B cell (primary cell): ENCODE data around the gene QPCT. TPM values are rescaled to one million over a fixed set of nuclear protein-coding genes. Genes with fewer than 3 reads are reported as not detected.

Source experiments
- ATAC-seq: fragments of 200-7000 bp; cut with Tn5 transposase; one replicate; pipeline ENCODE4 v1.10.0; 2021; ENCODE audit warnings: low read depth, mild to moderate bottlenecking, moderate number of reproducible peaks, moderate library complexity
- CTCF ChIA-PET: fragments of 350-600 bp; sonication (Branson Sonifier 250); formaldehyde crosslinking; loops from one replicate; lab custom pipeline; 2021; ENCODE audit warnings: antibody characterized with exemption, inconsistent platforms; lab: Charles Lee
- POLR2A ChIA-PET: fragments of 350-600 bp; sonication (Branson Sonifier 250); formaldehyde crosslinking; loops from one replicate; lab custom pipeline; 2021; ENCODE audit warnings: antibody characterized with exemption; lab: Charles Lee
- DNase-seq: peaks from one replicate; pipeline ENCODE4 v3.0.0; 2013
- H2AFZ ChIP-seq: 2 replicates; pipeline ENCODE4 v1.6.1; 2012; ENCODE audit warnings: mild to moderate bottlenecking, low read depth, low read length; ENCODE audit not compliant: insufficient read depth, poor library complexity, severe bottlenecking
- H3K27ac ChIP-seq, 2 donors: 1 replicate in 1 of 2; 2 replicates in 1 of 2; pipeline ENCODE4 v1.5.1; 2012 to 2013; ENCODE audit warnings: low read length in 2 of 2, mild to moderate bottlenecking in 2 of 2, moderate library complexity in 1 of 2
- H3K27me3 ChIP-seq, 4 experiments: fragments of 200-600 bp in 1 of 4; sonication (generic) in 1 of 4; replicated peaks in 1 of 4; 1 replicate in 2 of 4; 2 replicates in 2 of 4; pipeline versions ENCODE4 v1.6.1 to v1.7.0; 2013 to 2016; ENCODE audit warnings: low read length in 3 of 4, mild to moderate bottlenecking in 2 of 4, mixed read lengths in 1 of 4, moderate library complexity in 1 of 4; ENCODE audit not compliant: insufficient read depth in 4 of 4, control insufficient read depth in 3 of 4; ENCODE audit errors: control extremely low read depth in 1 of 4
- H3K36me3 ChIP-seq, 2 experiments: replicated peaks in 1 of 2; 1 replicate in 1 of 2; 2 replicates in 1 of 2; pipeline versions ENCODE4 v1.6.1 to v1.7.1; 2013; ENCODE audit warnings: low read length in 1 of 2; ENCODE audit not compliant: insufficient read depth in 2 of 2, control insufficient read depth in 1 of 2; ENCODE audit errors: control extremely low read depth in 1 of 2, extremely low read depth in 1 of 2
- H3K4me1 ChIP-seq, 2 donors: fragments of 200-600 bp in 1 of 2; sonication (generic) in 1 of 2; 1 replicate in 1 of 2; 2 replicates in 1 of 2; pipeline versions ENCODE4 v1.5.1 to v1.6.1; 2013 to 2017; ENCODE audit warnings: low read length in 2 of 2; ENCODE audit not compliant: control insufficient read depth in 2 of 2, insufficient read depth in 2 of 2
- H3K4me2 ChIP-seq: replicated peaks from 2 replicates; pipeline ENCODE3; 2012; ENCODE audit warnings: mild to moderate bottlenecking, low read depth, low read length; ENCODE audit not compliant: poor library complexity, severe bottlenecking
- H3K4me3 ChIP-seq, 5 experiments: fragments of 200-600 bp in 1 of 5; sonication (generic) in 1 of 5; 1 replicate in 3 of 5; 2 replicates in 2 of 5; pipeline versions ENCODE4 v1.5.1 to v1.7.0; 2011 to 2016; ENCODE audit warnings: low read length in 4 of 5, mild to moderate bottlenecking in 4 of 5, low read depth in 2 of 5, control low read depth in 1 of 5, moderate library complexity in 1 of 5; ENCODE audit not compliant: insufficient read depth in 1 of 5; ENCODE audit errors: control extremely low read depth in 1 of 5, extremely low read depth in 1 of 5
- H3K79me2 ChIP-seq: fragments of 200-600 bp; sonication (generic); one replicate; pipeline ENCODE4 v1.6.0; 2016; ENCODE audit warnings: low read length; ENCODE audit not compliant: control insufficient read depth, insufficient read depth
- H3K9ac ChIP-seq: fragments of 200-600 bp; sonication (generic); 2 replicates; pipeline ENCODE4 v1.6.1; 2017; ENCODE audit warnings: mild to moderate bottlenecking, low read length, moderate library complexity
- H3K9me3 ChIP-seq, 3 donors: one replicate each; pipeline versions ENCODE4 v1.6.1 to v1.7.1; 2013; ENCODE audit warnings: low read length in 2 of 3; ENCODE audit not compliant: control insufficient read depth in 2 of 3, insufficient read depth in 1 of 3; ENCODE audit errors: control extremely low read depth in 1 of 3
- H4K20me1 ChIP-seq: 2 replicates; pipeline ENCODE4 v1.6.0; 2012; ENCODE audit warnings: mild to moderate bottlenecking, low read length; ENCODE audit not compliant: insufficient read depth, control insufficient read depth, poor library complexity, severe bottlenecking
- H3K27ac Mint-ChIP-seq: one replicate; pipeline ENCODE4 v1.8.0; 2021; ENCODE audit warnings: mixed read lengths
- H3K27me3 Mint-ChIP-seq: one replicate; pipeline ENCODE4 v1.8.0; 2021; ENCODE audit warnings: mixed read lengths
- H3K4me1 Mint-ChIP-seq: one replicate; pipeline ENCODE4 v1.8.0; 2021; ENCODE audit warnings: mixed read lengths
- H3K4me3 Mint-ChIP-seq: one replicate; pipeline ENCODE4 v1.8.0; 2021; ENCODE audit warnings: mixed read lengths
- H3K9me3 Mint-ChIP-seq: one replicate; pipeline ENCODE4 v1.8.0; 2022; ENCODE audit warnings: mixed read lengths; ENCODE audit not compliant: insufficient read depth
- EZH2 ChIP-seq: IDR thresholded peaks from 2 replicates; pipeline ENCODE4 v1.6.1; 2012; ENCODE audit warnings: borderline replicate concordance, low read depth, mild to moderate bottlenecking, moderate library complexity, low read length; ENCODE audit not compliant: insufficient read depth, poor library complexity, severe bottlenecking
- WGBS: methylation state at CpG from one replicate; pipeline ENCODE4 v1.1.5; 2013; ENCODE audit warnings: missing lambda C conversion rate; ENCODE audit not compliant: insufficient coverage; 5-methylcytosine and 5-hydroxymethylcytosine counted together
- intact Hi-C: fragments of 100-400 bp; cut with micrococcal nuclease; formaldehyde crosslinking; loops from one replicate; pipeline ENCODE4 v1.10.0; 2022
- polyA plus RNA-seq: library from polyadenylated mRNA; depleted of rRNA; stranded (reverse); fragments of >200 nt; gene quantifications from 2 replicates; pipeline ENCODE4 v1.2.3, GENCODE V29; 2012
- total RNA-seq, 2 donors: library from RNA; stranded (reverse); fragments of 120-200 nt in 1 of 2; gene quantifications; 1 replicate in 1 of 2; 2 replicates in 1 of 2; pipeline versions ENCODE4 v1.2.3 to v1.2.4, GENCODE V29; 2013 to 2022
- TF ChIP-seq, protein P1 (sequence below): fragments of 200-600 bp; IDR thresholded peaks from one replicate; pipeline ENCODE4 v1.8.0; 2022; ENCODE audit warnings: antibody characterized with exemption, mild to moderate bottlenecking

Gene QPCT
- total and polyA plus RNA-seq, 2 donors (not counting 1 experiment from before 2014, with no cell fraction given) = 0.48 to 2.1 TPM

- Mint-ChIP-seq H3K4me3 (no peak overlapping the region), H3K4me1 (peaks cover 8% of the 10 kb centered on the region), H3K27me3 (no peaks in the 10 kb centered on the region), H3K9me3 (no peaks in the 10 kb centered on the region), H3K27ac (no peak overlapping the region)
- H3K36me3 ChIP-seq = no peaks in the 10 kb centered on the region
- no peak overlapping the region for H3K4me3 ChIP-seq
- peaks cover 3 to 9% of the 10 kb centered on the region in 2 donors for H3K4me1 ChIP-seq
- no peak for DNase-seq
- H3K27me3 ChIP-seq = peaks cover 0 to 3% (median 0%) of the 10 kb centered on the region in 4 experiments
- no peak for ATAC-seq
- CTCF ChIA-PET = no interaction called here
- POLR2A ChIA-PET = no interaction called here
- 98% methylated on average over 6 of the region's 9 CpGs for WGBS
- no peak overlapping the region for H3K27ac ChIP-seq
- TF ChIP-seq, protein P1, sequence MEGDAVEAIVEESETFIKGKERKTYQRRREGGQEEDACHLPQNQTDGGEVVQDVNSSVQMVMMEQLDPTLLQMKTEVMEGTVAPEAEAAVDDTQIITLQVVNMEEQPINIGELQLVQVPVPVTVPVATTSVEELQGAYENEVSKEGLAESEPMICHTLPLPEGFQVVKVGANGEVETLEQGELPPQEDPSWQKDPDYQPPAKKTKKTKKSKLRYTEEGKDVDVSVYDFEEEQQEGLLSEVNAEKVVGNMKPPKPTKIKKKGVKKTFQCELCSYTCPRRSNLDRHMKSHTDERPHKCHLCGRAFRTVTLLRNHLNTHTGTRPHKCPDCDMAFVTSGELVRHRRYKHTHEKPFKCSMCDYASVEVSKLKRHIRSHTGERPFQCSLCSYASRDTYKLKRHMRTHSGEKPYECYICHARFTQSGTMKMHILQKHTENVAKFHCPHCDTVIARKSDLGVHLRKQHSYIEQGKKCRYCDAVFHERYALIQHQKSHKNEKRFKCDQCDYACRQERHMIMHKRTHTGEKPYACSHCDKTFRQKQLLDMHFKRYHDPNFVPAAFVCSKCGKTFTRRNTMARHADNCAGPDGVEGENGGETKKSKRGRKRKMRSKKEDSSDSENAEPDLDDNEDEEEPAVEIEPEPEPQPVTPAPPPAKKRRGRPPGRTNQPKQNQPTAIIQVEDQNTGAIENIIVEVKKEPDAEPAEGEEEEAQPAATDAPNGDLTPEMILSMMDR = no peak
- no peaks in the 10 kb centered on the region for H3K79me2 ChIP-seq
- intact Hi-C loops = no loop called here
- H4K20me1 ChIP-seq = no peaks in the 10 kb centered on the region
- no peak overlapping the region for H2AFZ ChIP-seq
- H3K9ac ChIP-seq = no peak overlapping the region
- H3K9me3 ChIP-seq = no peaks in the 10 kb centered on the region
- no peak overlapping the region for H3K4me2 ChIP-seq
Observed at GRCh38 chr2:37361994-37362698, 17.7 kb downstream of the QPCT start.

DNA sequence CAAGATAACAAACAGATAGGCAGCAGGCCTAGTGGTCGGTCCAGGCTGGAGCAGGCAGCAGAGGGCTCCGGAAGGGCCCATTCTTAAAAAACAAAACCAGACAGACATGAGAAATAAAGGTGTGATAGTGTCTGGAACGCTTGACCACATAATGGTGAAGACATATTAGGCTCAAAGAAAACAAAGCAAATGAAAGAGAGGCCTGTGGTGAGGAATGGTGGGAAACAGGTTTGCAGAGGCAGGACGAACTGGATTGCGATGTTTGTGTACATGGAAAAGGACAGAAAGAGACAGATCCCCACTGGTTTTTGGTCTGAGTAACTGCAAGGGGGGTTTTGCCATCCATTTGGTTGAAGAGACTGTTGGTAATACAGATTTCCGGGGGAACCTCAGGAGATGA lies 19.9 kb downstream of the QPCT start:
- Histone ChIP-seq H3K27me3 (peaks cover 0 to 3% (median 0%) of the 10 kb centered on the region in 4 experiments), H3K79me2 (no peaks in the 10 kb centered on the region), H2AFZ (no peak overlapping the region), H3K9ac (no peak overlapping the region), H3K36me3 (no peaks in the 10 kb centered on the region), H4K20me1 (no peaks in the 10 kb centered on the region), H3K4me2 (no peak overlapping the region), H3K4me1 (peaks cover 5 to 10% of the 10 kb centered on the region in 2 donors), H3K9me3 (no peaks in the 10 kb centered on the region), H3K27ac (no peak overlapping the region), H3K4me3 (no peak overlapping the region)
- DNase-seq (no peak), ATAC-seq (no peak)
- Mint-ChIP-seq H3K27me3 (no peaks in the 10 kb centered on the region), H3K9me3 (no peaks in the 10 kb centered on the region), H3K4me1 (peaks cover 8% of the 10 kb centered on the region), H3K4me3 (no peak overlapping the region), H3K27ac (no peak overlapping the region)
- ChIA-PET POLR2A (no interaction called here), CTCF (interaction anchor here (1.2 kb wide), 1 partner anchor 468 kb away, joined by 3 read pairs; no protein-coding TSS in a partner anchor)
- TF ChIP-seq EZH2 = no peak
- WGBS = 100% methylated on average over 5 of the region's 6 CpGs
- intact Hi-C loops = no loop called here
